SK-N-MC (cell line): ENCODE measurements around the gene BAHD1.

Experiments
- FOXP2 ChIP-seq: optimal IDR thresholded peaks from 2 replicates; pipeline ENCODE3; 2011; ENCODE audit warnings: mild to moderate bottlenecking, moderate library complexity; ENCODE audit not compliant: insufficient read depth; ENCODE audit errors: extremely low read length, control extremely low read depth
- POLR2AphosphoS5 ChIP-seq: IDR thresholded peaks from 2 replicates; pipeline ENCODE4 v1.6.1; 2012; ENCODE audit warnings: mild to moderate bottlenecking, low read depth, low read length, borderline replicate concordance

DNA sequence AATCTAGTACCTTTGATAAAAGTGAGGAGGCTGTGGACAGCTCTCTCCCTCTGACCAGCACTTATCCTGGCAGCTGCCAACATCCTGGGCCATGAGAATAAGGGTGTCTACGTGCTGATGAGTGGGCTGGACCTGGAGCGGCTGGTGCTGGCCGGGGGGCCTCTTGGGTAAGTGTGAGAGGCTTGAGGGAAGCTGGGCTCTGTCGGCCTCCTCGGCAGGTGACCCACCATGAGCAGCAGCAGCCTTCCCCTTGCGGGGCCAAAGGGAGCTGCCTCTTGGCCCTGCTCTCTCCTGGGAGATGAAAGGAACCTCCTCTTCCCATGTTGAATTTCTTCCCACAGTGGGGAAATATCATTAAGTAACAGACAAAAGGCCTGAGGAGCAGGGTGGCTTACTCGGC lies 25.9 kb upstream of the BAHD1 start:
- TF ChIP-seq FOXP2 (no peak), POLR2AphosphoS5 (no peak)
